ENCODE results near the gene OR8D1.

DNA sequence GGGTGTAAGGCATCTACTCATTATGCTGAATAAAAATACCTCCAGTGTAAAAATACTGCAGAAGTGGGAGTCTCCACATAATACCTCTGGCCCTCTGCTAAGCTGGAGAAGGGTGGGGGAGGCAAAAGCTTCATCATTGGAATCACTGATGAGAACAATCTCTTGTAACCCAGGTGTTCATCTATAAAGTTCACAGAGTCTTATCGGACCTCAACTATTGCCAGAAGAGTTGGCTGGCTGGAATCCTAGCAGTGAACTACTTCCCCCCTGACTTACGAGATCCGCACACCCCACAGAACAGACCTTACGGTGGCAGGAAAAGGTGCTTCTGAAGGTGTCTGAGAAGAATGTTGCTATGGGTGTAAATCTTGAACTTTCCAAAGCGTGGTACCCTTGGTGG lies 2.5 kb downstream of the OR8D1 start:
- TF ChIP-seq CTCF (IDR thresholded peaks at IDR 0.05) (no peak), POLR2A (IDR thresholded peaks at IDR 0.05) (no peak), POLR2AphosphoS5 (IDR thresholded peaks at IDR 0.05) (no peak), EP300 (IDR thresholded peaks at IDR 0.05; ENCODE audit: low read depth) (no peak)

Data from transverse colon (tissue), 4 donors.